ENCODE data around the gene ALOX12B. TPM values are rescaled to one million over a fixed set of nuclear protein-coding genes. Genes with fewer than 3 reads are reported as not detected.
"Not testable (repeated sequence)": the region's sequence is repeated elsewhere in the genome, so short reads cannot be mapped to it uniquely, and the experiment has no call there.

Gene ALOX12B
- total and polyA plus RNA-seq, 4 donors, result not detected

GRCh38 chr17:8029121-8029520, 58.4 kb downstream of the ALOX12B start:
- WGBS, result 80% methylated on average over 5 of the region's 5 CpGs
- Histone ChIP-seq H3K4me3 (ENCODE audit: low read depth in 1 of 3, low read length in 3 of 3) (no peak overlapping the region), H3K27me3 (ENCODE audit: control insufficient read depth in 4 of 4, insufficient read depth in 4 of 4, low read length in 3 of 4) (peaks cover 0 to 6% (median 0%) of the 10 kb centered on the region in 4 donors), H3K9me3 (ENCODE audit: control insufficient read depth in 4 of 4, low read length in 3 of 4) (no peaks in the 10 kb centered on the region), H3K9ac (ENCODE audit: low read depth in 1 of 2, low read length in 2 of 2) (no peak overlapping the region), H3K36me3 (ENCODE audit: control insufficient read depth in 4 of 4, insufficient read depth in 3 of 4, low read depth in 1 of 4, low read length in 3 of 4) (no peaks in the 10 kb centered on the region), H3K27ac (ENCODE audit: low read depth in 1 of 2, low read length in 2 of 2) (no peak overlapping the region), H3K4me1 (ENCODE audit: control insufficient read depth in 4 of 4, insufficient read depth in 4 of 4, low read length in 3 of 4) (peaks cover 0 to 9% (median 1%) of the 10 kb centered on the region in 4 donors)
- DNase-seq (ENCODE audit: low spot score), result no peak
- TF ChIP-seq RAD21 (IDR thresholded peaks at IDR 0.05), result no peak
- TF ChIP-seq GABPA (IDR thresholded peaks at IDR 0.05 in 1 of 2, conservative IDR thresholded peaks at IDR 0.05 in 1 of 2), result no peak
- TF ChIP-seq HNF4G (IDR thresholded peaks at IDR 0.05), result no peak
- TF ChIP-seq YY1 (IDR thresholded peaks at IDR 0.05), result no peak
- no peak for TF ChIP-seq HNF4A (conservative IDR thresholded peaks at IDR 0.05)
- no peak for TF ChIP-seq JUND (IDR thresholded peaks at IDR 0.05)
- TF ChIP-seq, protein P1, sequence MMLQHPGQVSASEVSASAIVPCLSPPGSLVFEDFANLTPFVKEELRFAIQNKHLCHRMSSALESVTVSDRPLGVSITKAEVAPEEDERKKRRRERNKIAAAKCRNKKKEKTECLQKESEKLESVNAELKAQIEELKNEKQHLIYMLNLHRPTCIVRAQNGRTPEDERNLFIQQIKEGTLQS (IDR thresholded peaks at IDR 0.05), result no peak
- TF ChIP-seq FOXA2 (IDR thresholded peaks at IDR 0.05), result no peak
- TF ChIP-seq, protein P2, sequence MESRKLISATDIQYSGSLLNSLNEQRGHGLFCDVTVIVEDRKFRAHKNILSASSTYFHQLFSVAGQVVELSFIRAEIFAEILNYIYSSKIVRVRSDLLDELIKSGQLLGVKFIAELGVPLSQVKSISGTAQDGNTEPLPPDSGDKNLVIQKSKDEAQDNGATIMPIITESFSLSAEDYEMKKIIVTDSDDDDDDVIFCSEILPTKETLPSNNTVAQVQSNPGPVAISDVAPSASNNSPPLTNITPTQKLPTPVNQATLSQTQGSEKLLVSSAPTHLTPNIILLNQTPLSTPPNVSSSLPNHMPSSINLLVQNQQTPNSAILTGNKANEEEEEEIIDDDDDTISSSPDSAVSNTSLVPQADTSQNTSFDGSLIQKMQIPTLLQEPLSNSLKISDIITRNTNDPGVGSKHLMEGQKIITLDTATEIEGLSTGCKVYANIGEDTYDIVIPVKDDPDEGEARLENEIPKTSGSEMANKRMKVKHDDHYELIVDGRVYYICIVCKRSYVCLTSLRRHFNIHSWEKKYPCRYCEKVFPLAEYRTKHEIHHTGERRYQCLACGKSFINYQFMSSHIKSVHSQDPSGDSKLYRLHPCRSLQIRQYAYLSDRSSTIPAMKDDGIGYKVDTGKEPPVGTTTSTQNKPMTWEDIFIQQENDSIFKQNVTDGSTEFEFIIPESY (IDR thresholded peaks at IDR 0.05), result no peak
- no peak for TF ChIP-seq CTCF (IDR thresholded peaks at IDR 0.05; ENCODE audit: low read depth, low read length, missing input control)
- TF ChIP-seq RXRA (IDR thresholded peaks at IDR 0.05), result no peak
- no peak for TF ChIP-seq TAF1 (conservative IDR thresholded peaks at IDR 0.05)
- TF ChIP-seq REST (IDR thresholded peaks at IDR 0.05), result no peak

- 91% methylated on average over 9 of the region's 9 CpGs for WGBS
- Histone ChIP-seq H3K27me3 (ENCODE audit: control insufficient read depth in 4 of 4, insufficient read depth in 4 of 4, low read length in 3 of 4) (peaks cover 0 to 6% (median 0%) of the 10 kb centered on the region in 4 donors), H3K4me1 (ENCODE audit: control insufficient read depth in 4 of 4, insufficient read depth in 4 of 4, low read length in 3 of 4) (peaks cover 0 to 13% (median 6%) of the 10 kb centered on the region in 4 donors), H3K9ac (ENCODE audit: low read depth in 1 of 2, low read length in 2 of 2) (no peak overlapping the region), H3K27ac (ENCODE audit: low read depth in 1 of 2, low read length in 2 of 2) (no peak overlapping the region), H3K9me3 (ENCODE audit: control insufficient read depth in 4 of 4, low read length in 3 of 4) (no peaks in the 10 kb centered on the region), H3K36me3 (ENCODE audit: control insufficient read depth in 4 of 4, insufficient read depth in 3 of 4, low read depth in 1 of 4, low read length in 3 of 4) (no peaks in the 10 kb centered on the region), H3K4me3 (ENCODE audit: low read depth in 1 of 3, low read length in 3 of 3) (no peak overlapping the region)
- no peak for DNase-seq (ENCODE audit: low spot score)
- TF ChIP-seq TAF1 (conservative IDR thresholded peaks at IDR 0.05) (no peak), EGR1 (IDR thresholded peaks at IDR 0.05; ENCODE audit: low read depth in 2 of 2) (no peak), GABPA (IDR thresholded peaks at IDR 0.05 in 1 of 2, conservative IDR thresholded peaks at IDR 0.05 in 1 of 2) (no peak), RAD21 (IDR thresholded peaks at IDR 0.05) (no peak), HNF4A (conservative IDR thresholded peaks at IDR 0.05) (no peak), SP1 (IDR thresholded peaks at IDR 0.05) (no peak), RXRA (IDR thresholded peaks at IDR 0.05) (no peak), HNF4G (IDR thresholded peaks at IDR 0.05) (no peak)
- TF ChIP-seq, protein P2 (IDR thresholded peaks at IDR 0.05), result no peak
Observed at GRCh38 chr17:8025176-8025911, 62.2 kb downstream of the ALOX12B start.

GRCh38 chr17:8024161-8024560, 63.4 kb downstream of the ALOX12B start:
- not testable (repeated sequence) for H3K27me3 ChIP-seq (ENCODE audit: control insufficient read depth in 4 of 4, insufficient read depth in 4 of 4, low read length in 3 of 4); H3K9me3 ChIP-seq (ENCODE audit: control insufficient read depth in 4 of 4, low read length in 3 of 4); H3K27ac ChIP-seq (ENCODE audit: low read depth in 1 of 2, low read length in 2 of 2); H3K9ac ChIP-seq (ENCODE audit: low read depth in 1 of 2, low read length in 2 of 2); H3K36me3 ChIP-seq (ENCODE audit: control insufficient read depth in 4 of 4, insufficient read depth in 3 of 4, low read depth in 1 of 4, low read length in 3 of 4); DNase-seq (ENCODE audit: low spot score); H3K4me3 ChIP-seq (ENCODE audit: low read depth in 1 of 3, low read length in 3 of 3)
- WGBS, result 80% methylated on average over 6 of the region's 6 CpGs
- H3K4me1 ChIP-seq (ENCODE audit: control insufficient read depth in 4 of 4, insufficient read depth in 4 of 4, low read length in 3 of 4), result peaks cover 0 to 22% (median 9%) of the 10 kb centered on the region in 4 donors

Measured in liver (tissue), 9 donors.